ENCODE data around the gene SLC17A2.
"Not testable (repeated sequence)": the region's sequence is repeated elsewhere in the genome, so short reads cannot be mapped to it uniquely, and the experiment has no call there.

Gene SLC17A2

GRCh38 chr6:25950297-25950696 lies 19.8 kb upstream of the SLC17A2 start:
- DNase-seq, result no peak

- no peak for DNase-seq
These were observed 19.2 kb upstream of the SLC17A2 start for GRCh38 chr6:25949695-25950094.

GRCh38 chr6:25947492-25947891 lies 17.0 kb upstream of the SLC17A2 start:
- DNase-seq, result not testable (repeated sequence)

GRCh38 chr6:25946631-25947030 lies 16.1 kb upstream of the SLC17A2 start:
- no peak for DNase-seq

- not testable (repeated sequence) for DNase-seq
These were observed 15.2 kb upstream of the SLC17A2 start for GRCh38 chr6:25945738-25946137.

- DNase-seq, result no peak
These were observed 14.4 kb upstream of the SLC17A2 start for GRCh38 chr6:25944688-25945574.

GRCh38 chr6:25943887-25944286 lies 13.4 kb upstream of the SLC17A2 start:
- no peak for DNase-seq

GRCh38 chr6:25942561-25943147 lies 12.2 kb upstream of the SLC17A2 start:
- no peak for DNase-seq

- DNase-seq, result no peak
These were observed 9.1 kb upstream of the SLC17A2 start for GRCh38 chr6:25939593-25939992.

- DNase-seq, result no peak
These were observed 5.5 kb upstream of the SLC17A2 start for GRCh38 chr6:25935953-25936352.

- no peak for DNase-seq
These were observed 4.3 kb upstream of the SLC17A2 start for GRCh38 chr6:25934735-25935313.

- DNase-seq, result no peak
These were observed 3.7 kb upstream of the SLC17A2 start for GRCh38 chr6:25934156-25934555.

GRCh38 chr6:25931411-25931709 lies 869 bp upstream of the SLC17A2 start:
- no peak for DNase-seq

- not testable (repeated sequence) for DNase-seq
These were observed 706 bp downstream of the SLC17A2 start for GRCh38 chr6:25929785-25930184.

GRCh38 chr6:25928562-25929324 lies 1.7 kb downstream of the SLC17A2 start:
- DNase-seq, result no peak

- no peak for DNase-seq
These were observed 2.7 kb downstream of the SLC17A2 start for GRCh38 chr6:25927756-25928216.

- DNase-seq, result no peak
These were observed 3.3 kb downstream of the SLC17A2 start for GRCh38 chr6:25927178-25927577.

- no peak for DNase-seq
These were observed 4.6 kb downstream of the SLC17A2 start for GRCh38 chr6:25925876-25926275.

GRCh38 chr6:25922301-25922700 lies 8.2 kb downstream of the SLC17A2 start:
- DNase-seq, result no peak

GRCh38 chr6:25921525-25922203 lies 8.8 kb downstream of the SLC17A2 start:
- DNase-seq, result no peak

GRCh38 chr6:25919657-25920056 lies 10.8 kb downstream of the SLC17A2 start:
- DNase-seq, result no peak

- no peak for DNase-seq
These were observed 12.3 kb downstream of the SLC17A2 start for GRCh38 chr6:25918083-25918683.
